Glutamatergic neuron (in vitro differentiated cells): ENCODE data around the gene USP47. TPM values are rescaled to one million over a fixed set of nuclear protein-coding genes. Genes with fewer than 3 reads are reported as not detected.

Experiments used
- DNase-seq: peaks from one replicate; pipeline ENCODE4 v3.0.0; 2022
- H3K27ac Mint-ChIP-seq: one replicate; pipeline ENCODE4 v1.8.0; 2020; ENCODE audit warnings: mild to moderate bottlenecking, mixed read lengths, inconsistent platforms; ENCODE audit not compliant: unreplicated experiment
- H3K27me3 Mint-ChIP-seq: one replicate; pipeline ENCODE4 v1.8.0; 2020; ENCODE audit warnings: mild to moderate bottlenecking, moderate library complexity, mixed read lengths, inconsistent platforms; ENCODE audit not compliant: unreplicated experiment
- H3K36me3 Mint-ChIP-seq: one replicate; pipeline ENCODE4 v1.8.0; 2020; ENCODE audit warnings: mild to moderate bottlenecking, mixed read lengths, inconsistent platforms; ENCODE audit not compliant: unreplicated experiment
- H3K4me1 Mint-ChIP-seq: one replicate; pipeline ENCODE4 v1.8.0; 2020; ENCODE audit warnings: mild to moderate bottlenecking, low read depth, mixed read lengths, inconsistent platforms; ENCODE audit not compliant: unreplicated experiment
- H3K4me3 Mint-ChIP-seq: one replicate; pipeline ENCODE4 v1.8.0; 2020; ENCODE audit warnings: mild to moderate bottlenecking, mixed read lengths, inconsistent platforms; ENCODE audit not compliant: unreplicated experiment
- H3K9me3 Mint-ChIP-seq: one replicate; pipeline ENCODE4 v1.8.0; 2020; ENCODE audit warnings: mild to moderate bottlenecking, moderate library complexity, mixed read lengths, inconsistent platforms; ENCODE audit not compliant: unreplicated experiment
- CTCF ChIP-seq: fragments of 200-600 bp; sonication (generic); IDR thresholded peaks from one replicate; pipeline ENCODE4 v1.5.0; 2021; ENCODE audit not compliant: partially characterized antibody, unreplicated experiment
- total RNA-seq: library from RNA; stranded (reverse); fragmentation: NEBNext Ultra II Directional; extraction: Animal tissue kit (Norgen Biotek cat#: 25700); gene quantifications from one replicate; pipeline ENCODE4 v1.2.1, GENCODE V29; 2021; ENCODE audit not compliant: unreplicated experiment

The USP47 gene
- total RNA-seq, 1 donor from 2014 or later: 63.4 TPM

GRCh38 chr11:11982461-11982860 lies 140.7 kb downstream of the USP47 start:
- TF ChIP-seq CTCF: no peak
- peaks cover 11% of the 10 kb centered on the region for H3K9me3 Mint-ChIP-seq
- DNase-seq: no peak
- H3K4me3 Mint-ChIP-seq: peak overlapping the region; percentile 5
- peaks cover 8% of the 10 kb centered on the region for H3K27me3 Mint-ChIP-seq
- peaks cover 28% of the 10 kb centered on the region for H3K4me1 Mint-ChIP-seq
- no peaks in the 10 kb centered on the region for H3K36me3 Mint-ChIP-seq
- peak overlapping the region; percentile 16 for H3K27ac Mint-ChIP-seq

GRCh38 chr11:11982975-11983374 lies 141.2 kb downstream of the USP47 start:
- Mint-ChIP-seq H3K27ac (no peak overlapping the region), H3K36me3 (no peaks in the 10 kb centered on the region), H3K4me3 (no peak overlapping the region), H3K4me1 (peaks cover 29% of the 10 kb centered on the region), H3K9me3 (peaks cover 11% of the 10 kb centered on the region), H3K27me3 (peaks cover 8% of the 10 kb centered on the region)
- no peak for DNase-seq
- TF ChIP-seq CTCF: no peak

GRCh38 chr11:11983427-11983826 lies 141.7 kb downstream of the USP47 start:
- no peak overlapping the region for H3K27ac Mint-ChIP-seq
- peaks cover 6% of the 10 kb centered on the region for H3K27me3 Mint-ChIP-seq
- TF ChIP-seq CTCF: no peak
- DNase-seq: no peak
- peaks cover 27% of the 10 kb centered on the region for H3K4me1 Mint-ChIP-seq
- no peak overlapping the region for H3K4me3 Mint-ChIP-seq
- H3K9me3 Mint-ChIP-seq: peaks cover 9% of the 10 kb centered on the region
- H3K36me3 Mint-ChIP-seq: no peaks in the 10 kb centered on the region

GRCh38 chr11:11984563-11984962 lies 142.8 kb downstream of the USP47 start:
- peaks cover 3% of the 10 kb centered on the region for H3K27me3 Mint-ChIP-seq

More at GRCh38 chr11:11984563-11984962, 142.8 kb downstream of the USP47 start:
- DNase-seq: no peak
- Mint-ChIP-seq H3K27ac (no peak overlapping the region), H3K4me1 (peaks cover 19% of the 10 kb centered on the region), H3K4me3 (no peak overlapping the region), H3K9me3 (peaks cover 7% of the 10 kb centered on the region), H3K36me3 (no peaks in the 10 kb centered on the region)
- no peak for TF ChIP-seq CTCF
